Measurements from ENCODE around the gene DTL. TPM values are rescaled to one million over a fixed set of nuclear protein-coding genes. Genes with fewer than 3 reads are reported as not detected.
A peak's percentile ranks its signal among the peaks of the same experiment; 100 is the strongest.
"Not testable (repeated sequence)": the region's sequence is repeated elsewhere in the genome, so short reads cannot be mapped to it uniquely, and the experiment has no call there.

The DTL gene, protein sequence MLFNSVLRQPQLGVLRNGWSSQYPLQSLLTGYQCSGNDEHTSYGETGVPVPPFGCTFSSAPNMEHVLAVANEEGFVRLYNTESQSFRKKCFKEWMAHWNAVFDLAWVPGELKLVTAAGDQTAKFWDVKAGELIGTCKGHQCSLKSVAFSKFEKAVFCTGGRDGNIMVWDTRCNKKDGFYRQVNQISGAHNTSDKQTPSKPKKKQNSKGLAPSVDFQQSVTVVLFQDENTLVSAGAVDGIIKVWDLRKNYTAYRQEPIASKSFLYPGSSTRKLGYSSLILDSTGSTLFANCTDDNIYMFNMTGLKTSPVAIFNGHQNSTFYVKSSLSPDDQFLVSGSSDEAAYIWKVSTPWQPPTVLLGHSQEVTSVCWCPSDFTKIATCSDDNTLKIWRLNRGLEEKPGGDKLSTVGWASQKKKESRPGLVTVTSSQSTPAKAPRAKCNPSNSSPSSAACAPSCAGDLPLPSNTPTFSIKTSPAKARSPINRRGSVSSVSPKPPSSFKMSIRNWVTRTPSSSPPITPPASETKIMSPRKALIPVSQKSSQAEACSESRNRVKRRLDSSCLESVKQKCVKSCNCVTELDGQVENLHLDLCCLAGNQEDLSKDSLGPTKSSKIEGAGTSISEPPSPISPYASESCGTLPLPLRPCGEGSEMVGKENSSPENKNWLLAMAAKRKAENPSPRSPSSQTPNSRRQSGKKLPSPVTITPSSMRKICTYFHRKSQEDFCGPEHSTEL
- total RNA-seq, result 10 to 100 TPM; 59.6 to 60.7 TPM

DNA sequence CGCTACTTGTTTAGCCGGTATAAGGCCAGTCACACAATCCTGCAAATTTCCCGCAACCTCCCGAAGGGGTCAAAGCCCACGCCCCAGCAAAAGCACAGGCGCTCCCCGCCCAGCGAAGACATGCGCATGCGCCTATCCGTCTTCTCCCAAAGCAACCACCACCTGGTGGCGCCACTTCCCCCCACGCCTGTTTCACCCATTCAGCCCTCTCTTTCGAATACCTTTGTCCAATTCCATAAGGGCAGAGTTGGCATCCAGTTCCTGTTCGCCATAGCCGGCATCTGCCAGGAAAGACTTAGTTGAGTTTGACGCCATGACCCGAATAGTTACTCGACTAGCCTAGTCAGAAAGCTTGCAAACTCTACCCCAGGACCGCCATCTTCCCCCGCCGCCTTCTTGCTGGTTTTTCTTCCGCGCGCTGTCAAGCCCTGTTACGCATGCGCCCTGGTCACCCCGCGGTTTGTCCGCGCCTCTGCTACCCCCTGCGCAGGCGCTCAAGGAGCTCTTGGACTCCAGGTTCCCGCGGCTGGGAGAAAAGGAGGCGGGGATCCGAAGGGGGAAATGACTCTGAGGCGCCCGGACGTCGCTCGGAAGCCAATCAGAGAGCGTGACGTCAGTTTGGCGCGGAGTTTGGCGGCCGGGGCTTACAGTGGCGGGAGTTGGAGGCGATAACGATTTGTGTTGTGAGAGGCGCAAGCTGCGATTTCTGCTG lies at the start of gene DTL, which contains the start of gene INTS7:
Gene DTL, plus strand, starts transcription at position 626 of the 712 bp plus-strand sequence. CDS start 143 bp downstream, outside the sequence.
Gene INTS7, minus strand, starts transcription at position 435 of the 712 bp plus-strand sequence. Its CDS starts 120 bp downstream, at position 315.
- POLR2A ChIA-PET, result interaction anchor here (0.7 to 4.0 kb wide), 49 partner anchors 9 to 756 kb away, joined by 3 to 43 read pairs (median 4); partner anchors contain the start of genes ATF3, NEK2, NENF and NSL1
- H3K4me3 Mint-ChIP-seq, result peak within 1 kb of the TSS; percentile 98
- DNase-seq, result peak; percentile 99
- H3K9me3 Mint-ChIP-seq, result no peaks in the 10 kb centered on the region
- peaks cover 64% of the 10 kb centered on the region for H3K4me1 Mint-ChIP-seq
- H3K27ac Mint-ChIP-seq, result peak within 1 kb of the TSS; percentile 85
- no peaks in the 10 kb centered on the region for H3K27me3 Mint-ChIP-seq
- H3K36me3 Mint-ChIP-seq (ENCODE audit: low read depth), result peaks cover 50% of the 10 kb centered on the region
- CTCF ChIA-PET, result interaction anchor here (0.6 to 4.0 kb wide), 74 partner anchors 9 to 757 kb away, joined by 3 to 49 read pairs (median 4); partner anchors contain the start of genes ATF3, NEK2, NENF and PACC1

DNA sequence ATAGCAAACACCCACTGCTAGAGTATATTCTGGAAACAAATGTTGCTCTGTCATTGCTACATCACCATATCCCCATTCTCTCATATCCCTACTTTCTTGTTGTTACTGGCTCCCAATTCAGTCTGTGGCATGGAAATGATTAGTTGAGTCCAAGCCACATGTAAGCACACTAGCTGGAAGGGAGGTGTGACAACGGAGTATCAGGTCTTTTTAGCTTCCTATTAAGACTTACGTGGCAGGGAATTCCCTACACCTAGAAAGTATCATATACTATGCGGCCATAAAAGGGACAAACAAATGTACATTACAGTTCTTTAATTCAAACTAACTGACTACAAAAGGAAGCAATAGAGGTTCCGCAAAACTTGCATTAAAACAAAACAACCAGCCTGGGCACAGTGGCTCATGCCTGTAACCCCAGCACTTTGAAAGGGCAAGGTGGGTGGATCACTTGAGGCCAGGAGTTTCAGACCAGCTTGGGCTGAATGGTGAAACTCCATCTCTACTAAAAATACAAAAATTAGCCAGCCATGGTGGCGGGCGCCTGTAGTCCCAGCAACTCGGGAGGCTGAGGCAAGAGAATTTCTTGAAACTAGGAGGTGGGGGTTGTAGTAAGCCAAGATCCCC lies 48.8 kb upstream of the DTL start:
- Mint-ChIP-seq H3K4me1 (no peaks in the 10 kb centered on the region), H3K4me3 (no peak overlapping the region), H3K36me3 (ENCODE audit: low read depth) (peaks cover 38% of the 10 kb centered on the region), H3K27me3 (no peaks in the 10 kb centered on the region), H3K9me3 (no peaks in the 10 kb centered on the region), H3K27ac (no peak overlapping the region)
- ChIA-PET CTCF (no interaction called here), POLR2A (interaction anchor here (0.6 to 2.1 kb wide), 2 partner anchors 9 to 49 kb away, joined by 4 to 8 read pairs; partner anchors contain the start of genes DTL and INTS7)
- no peak for DNase-seq

DNA sequence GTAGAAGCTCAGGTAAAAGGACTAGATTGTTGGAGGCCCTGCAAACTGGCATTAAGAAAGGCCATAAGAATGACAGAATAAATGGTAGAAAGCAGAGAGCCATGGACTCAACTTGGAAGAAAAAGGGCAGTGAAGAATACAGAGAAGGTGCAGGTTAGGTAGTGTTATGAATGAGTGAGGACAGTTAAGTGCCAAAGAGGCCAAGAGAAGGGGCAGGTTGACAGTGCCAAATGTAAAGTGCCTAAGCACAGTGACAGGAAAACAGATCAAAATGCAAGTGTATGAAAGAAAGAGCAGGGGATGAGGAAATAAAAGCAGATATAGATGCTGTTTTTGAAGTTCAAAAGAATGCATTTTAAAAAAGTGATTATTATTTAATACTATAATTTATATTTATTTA lies 43.9 kb upstream of the DTL start:
- peaks cover 31% of the 10 kb centered on the region for H3K36me3 Mint-ChIP-seq (ENCODE audit: low read depth)

DNA sequence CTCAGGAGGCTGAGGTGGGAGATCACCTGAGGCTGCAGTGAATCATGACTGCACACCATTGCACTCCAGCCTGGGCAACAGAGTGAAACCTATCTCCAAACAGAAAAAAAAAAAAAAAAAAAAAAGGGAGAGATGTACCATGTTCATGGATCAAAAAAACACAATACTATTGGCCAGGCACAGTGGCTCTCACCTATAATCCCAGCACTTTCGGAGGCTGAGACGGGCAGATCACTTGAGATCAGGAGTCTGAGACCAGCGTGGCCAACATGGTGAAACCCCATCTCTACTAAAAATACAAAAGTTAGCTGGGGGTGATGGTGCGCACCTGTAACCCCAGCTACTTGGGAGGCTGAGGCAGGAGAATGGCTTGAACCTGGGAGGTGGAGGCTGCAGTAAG lies 38.1 kb upstream of the DTL start:
- POLR2A ChIA-PET, H3K27me3 Mint-ChIP-seq, H3K9me3 Mint-ChIP-seq, H3K4me3 Mint-ChIP-seq, H3K4me1 Mint-ChIP-seq, DNase-seq, H3K27ac Mint-ChIP-seq: not testable (repeated sequence)
- CTCF ChIA-PET, result interaction anchor here (0.7 kb wide), 1 partner anchor 222 kb away, joined by 4 read pairs; no protein-coding TSS in a partner anchor
- peaks cover 41% of the 10 kb centered on the region for H3K36me3 Mint-ChIP-seq (ENCODE audit: low read depth)

More for the DNA sequence above, 43.9 kb upstream of the DTL start:
- H3K4me3 Mint-ChIP-seq, result no peak overlapping the region
- ChIA-PET CTCF (interaction anchor here (0.8 to 1.3 kb wide), 2 partner anchors 21 to 293 kb away, joined by 3 to 4 read pairs; no protein-coding TSS in a partner anchor), POLR2A (no interaction called here)
- no peaks in the 10 kb centered on the region for H3K9me3 Mint-ChIP-seq
- DNase-seq, result no peak
- H3K27ac Mint-ChIP-seq, result no peak overlapping the region
- H3K27me3 Mint-ChIP-seq, result no peaks in the 10 kb centered on the region
- no peaks in the 10 kb centered on the region for H3K4me1 Mint-ChIP-seq

DNA sequence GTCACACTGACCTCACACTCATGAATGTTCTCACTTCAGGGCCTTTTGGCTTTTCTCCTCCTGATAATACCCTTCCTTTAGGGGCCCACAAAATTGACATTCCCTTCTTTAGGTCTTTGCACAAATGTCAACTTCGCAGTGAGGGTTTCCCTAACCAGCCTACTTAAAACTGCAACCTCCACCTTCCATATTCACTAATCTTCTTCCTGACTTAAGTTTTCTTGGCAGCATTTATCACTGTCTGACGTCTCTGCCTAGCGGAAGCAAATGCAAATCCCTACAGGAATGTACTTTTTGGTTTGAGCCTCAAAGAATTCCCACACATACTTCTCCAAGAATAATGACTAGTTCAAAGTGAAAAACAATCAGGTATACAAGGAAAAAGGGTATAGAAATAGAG lies 33.0 kb upstream of the DTL start:
- Mint-ChIP-seq H3K4me3 (no peak overlapping the region), H3K27ac (no peak overlapping the region), H3K27me3 (no peaks in the 10 kb centered on the region), H3K36me3 (ENCODE audit: low read depth) (peaks cover 45% of the 10 kb centered on the region), H3K4me1 (peaks cover 6% of the 10 kb centered on the region), H3K9me3 (no peaks in the 10 kb centered on the region)
- CTCF ChIA-PET, result interaction anchor here (0.7 to 1.5 kb wide), 3 partner anchors 10 to 454 kb away, joined by 3 to 4 read pairs (median 3); no protein-coding TSS in a partner anchor
- DNase-seq, result no peak
- POLR2A ChIA-PET, result no interaction called here

DNA sequence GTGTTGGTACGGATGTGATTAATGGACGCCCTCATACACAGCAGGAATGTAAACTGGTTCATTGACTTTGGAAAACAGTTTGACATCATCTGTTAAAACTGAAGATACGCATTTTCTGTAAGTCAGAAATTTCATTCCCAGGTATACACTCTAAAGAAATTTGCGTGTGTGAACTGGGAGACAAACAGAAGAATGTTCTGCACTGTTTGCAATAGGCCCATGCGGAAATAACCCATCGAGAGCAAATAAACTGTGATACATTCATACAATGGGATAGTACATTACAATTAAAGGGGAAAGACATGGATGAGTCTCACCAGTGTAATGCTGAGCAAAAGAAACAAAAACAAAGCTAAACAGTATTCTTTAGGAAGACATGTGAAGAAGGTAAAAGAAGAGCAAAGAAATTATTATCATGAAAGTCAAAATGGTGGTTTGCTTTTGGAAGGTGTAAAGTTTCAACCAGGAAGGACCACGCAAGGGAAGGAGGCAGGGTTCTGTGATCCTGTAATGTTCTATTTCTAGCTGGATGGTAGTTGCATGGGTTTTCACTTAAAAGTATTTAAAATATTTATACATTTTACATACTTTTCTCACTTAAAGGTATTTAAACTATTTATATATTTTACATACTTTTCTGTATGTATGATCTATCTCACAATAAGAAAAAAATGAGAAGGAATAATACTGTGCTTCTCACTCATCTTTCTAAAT lies 30.5 kb upstream of the DTL start:
- POLR2A ChIA-PET, result no interaction called here
- peaks cover 46% of the 10 kb centered on the region for H3K36me3 Mint-ChIP-seq (ENCODE audit: low read depth)
- DNase-seq, result no peak
- no peak overlapping the region for H3K4me3 Mint-ChIP-seq
- no peak overlapping the region for H3K27ac Mint-ChIP-seq
- no peaks in the 10 kb centered on the region for H3K9me3 Mint-ChIP-seq
- H3K4me1 Mint-ChIP-seq, result peaks cover 6% of the 10 kb centered on the region
- no peaks in the 10 kb centered on the region for H3K27me3 Mint-ChIP-seq
- CTCF ChIA-PET, result interaction anchor here (0.6 to 1.6 kb wide), 3 partner anchors 306 to 451 kb away, joined by 3 to 6 read pairs (median 5); no protein-coding TSS in a partner anchor

DNA sequence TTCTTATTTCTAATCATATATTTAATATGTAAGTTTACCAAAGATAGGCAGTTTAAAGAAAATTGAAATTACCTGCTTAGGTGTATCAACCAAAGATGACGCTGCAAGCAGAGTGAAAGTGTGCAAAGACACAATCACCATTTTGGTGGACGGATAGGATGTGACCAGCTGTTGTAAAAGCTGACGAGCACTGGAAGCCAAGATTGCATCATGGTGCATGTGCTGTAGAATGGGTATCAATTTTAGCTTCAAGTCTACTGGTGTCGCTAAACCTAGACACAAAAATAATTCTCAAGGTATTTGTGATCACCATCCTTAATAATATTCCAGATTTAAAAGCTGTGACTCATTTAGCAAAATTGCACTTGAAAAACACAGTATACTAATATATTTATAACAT lies 28.4 kb upstream of the DTL start:
- Mint-ChIP-seq H3K27ac (no peak overlapping the region), H3K27me3 (no peaks in the 10 kb centered on the region), H3K36me3 (ENCODE audit: low read depth) (peaks cover 43% of the 10 kb centered on the region), H3K9me3 (no peaks in the 10 kb centered on the region), H3K4me3 (no peak overlapping the region), H3K4me1 (peaks cover 6% of the 10 kb centered on the region)
- DNase-seq, result no peak
- ChIA-PET CTCF (interaction anchor here (1.1 kb wide), 1 partner anchor 28 kb away, joined by 3 read pairs; the partner anchor contains the start of genes DTL and INTS7), POLR2A (no interaction called here)

DNA sequence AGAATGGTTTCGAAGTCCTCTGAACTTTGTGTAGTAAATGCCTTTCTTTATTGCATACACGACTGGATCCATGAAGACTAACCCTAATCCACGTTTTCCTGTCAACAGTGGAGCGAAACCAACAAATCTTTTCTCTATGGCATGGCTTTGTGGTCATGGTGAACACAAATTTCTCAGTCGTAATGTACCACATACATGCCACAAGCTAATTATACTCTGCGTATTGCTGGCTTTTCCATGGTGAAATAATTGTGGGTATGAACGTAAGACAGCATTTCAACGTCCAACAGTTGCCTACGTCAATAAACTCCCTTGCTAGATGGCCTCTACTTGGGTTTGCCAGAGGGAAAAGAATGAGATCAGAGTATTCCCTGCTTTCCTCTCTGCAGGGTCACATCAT lies 27.7 kb upstream of the DTL start:
- no peaks in the 10 kb centered on the region for H3K27me3 Mint-ChIP-seq
- no peak overlapping the region for H3K4me3 Mint-ChIP-seq
- H3K9me3 Mint-ChIP-seq, result no peaks in the 10 kb centered on the region
- peaks cover 38% of the 10 kb centered on the region for H3K36me3 Mint-ChIP-seq (ENCODE audit: low read depth)
- no peak overlapping the region for H3K27ac Mint-ChIP-seq
- DNase-seq, result no peak
- POLR2A ChIA-PET, result no interaction called here
- H3K4me1 Mint-ChIP-seq, result peaks cover 5% of the 10 kb centered on the region
- CTCF ChIA-PET, result interaction anchor here (1.1 to 1.9 kb wide), 2 partner anchors 28 to 448 kb away, joined by 3 to 5 read pairs; partner anchors contain the start of genes DTL and INTS7

DNA sequence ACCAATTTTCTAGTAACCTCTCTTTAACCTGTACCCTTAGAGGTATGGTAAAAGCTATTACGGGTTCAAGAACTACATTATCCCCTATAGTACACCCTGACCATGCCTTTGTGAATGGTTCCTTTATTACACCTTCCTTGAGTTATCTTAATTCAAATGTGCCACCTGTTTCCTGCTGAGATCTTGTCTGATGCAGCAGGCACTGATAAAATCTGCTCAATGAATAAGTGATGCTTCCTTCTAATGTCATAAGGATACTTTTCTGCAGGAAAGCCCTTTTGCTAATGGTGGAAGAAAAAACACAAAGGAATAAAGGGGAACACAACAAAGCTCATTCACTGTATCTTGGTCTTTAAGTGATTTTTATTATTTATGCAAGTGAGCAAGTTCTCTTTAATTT lies 26.0 kb upstream of the DTL start:
- Mint-ChIP-seq H3K4me3 (no peak overlapping the region), H3K27ac (no peak overlapping the region), H3K9me3 (no peaks in the 10 kb centered on the region), H3K36me3 (ENCODE audit: low read depth) (peaks cover 35% of the 10 kb centered on the region), H3K4me1 (no peaks in the 10 kb centered on the region), H3K27me3 (no peaks in the 10 kb centered on the region)
- ChIA-PET POLR2A (interaction anchor here (2.0 kb wide), 1 partner anchor 26 kb away, joined by 11 read pairs; the partner anchor contains the start of genes DTL and INTS7), CTCF (interaction anchor here (1.0 to 1.9 kb wide), 8 partner anchors 17 to 446 kb away, joined by 3 to 8 read pairs (median 4); partner anchors contain the start of genes DTL and INTS7)
- no peak for DNase-seq

DNA sequence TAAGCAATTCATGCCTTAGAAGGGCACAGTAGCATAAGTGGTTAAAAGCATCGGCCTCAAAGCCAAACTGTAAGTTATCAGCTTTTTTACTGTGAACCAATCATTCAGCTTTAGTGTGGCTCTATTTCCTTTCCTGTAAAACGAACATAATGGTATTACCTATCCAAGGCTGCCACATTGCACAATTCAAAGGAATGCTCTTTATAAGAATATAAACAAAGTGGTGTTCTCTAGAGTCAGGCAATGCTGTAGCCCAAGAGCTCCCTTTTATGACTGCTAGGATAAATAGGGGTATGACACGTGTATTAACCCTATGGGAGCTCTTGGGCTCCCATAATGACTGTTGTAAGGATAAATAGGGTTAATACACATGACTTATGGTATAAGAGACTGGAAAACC lies 25.5 kb upstream of the DTL start:
- Mint-ChIP-seq H3K36me3 (ENCODE audit: low read depth) (peaks cover 34% of the 10 kb centered on the region), H3K9me3 (no peaks in the 10 kb centered on the region), H3K4me3 (no peak overlapping the region), H3K27me3 (no peaks in the 10 kb centered on the region), H3K27ac (no peak overlapping the region), H3K4me1 (no peaks in the 10 kb centered on the region)
- CTCF ChIA-PET, result interaction anchor here (1.0 to 1.7 kb wide), 7 partner anchors 17 to 446 kb away, joined by 3 to 8 read pairs (median 3); partner anchors contain the start of genes DTL and INTS7
- POLR2A ChIA-PET, result interaction anchor here (2.0 kb wide), 1 partner anchor 25 kb away, joined by 11 read pairs; the partner anchor contains the start of genes DTL and INTS7
- no peak for DNase-seq

DNA sequence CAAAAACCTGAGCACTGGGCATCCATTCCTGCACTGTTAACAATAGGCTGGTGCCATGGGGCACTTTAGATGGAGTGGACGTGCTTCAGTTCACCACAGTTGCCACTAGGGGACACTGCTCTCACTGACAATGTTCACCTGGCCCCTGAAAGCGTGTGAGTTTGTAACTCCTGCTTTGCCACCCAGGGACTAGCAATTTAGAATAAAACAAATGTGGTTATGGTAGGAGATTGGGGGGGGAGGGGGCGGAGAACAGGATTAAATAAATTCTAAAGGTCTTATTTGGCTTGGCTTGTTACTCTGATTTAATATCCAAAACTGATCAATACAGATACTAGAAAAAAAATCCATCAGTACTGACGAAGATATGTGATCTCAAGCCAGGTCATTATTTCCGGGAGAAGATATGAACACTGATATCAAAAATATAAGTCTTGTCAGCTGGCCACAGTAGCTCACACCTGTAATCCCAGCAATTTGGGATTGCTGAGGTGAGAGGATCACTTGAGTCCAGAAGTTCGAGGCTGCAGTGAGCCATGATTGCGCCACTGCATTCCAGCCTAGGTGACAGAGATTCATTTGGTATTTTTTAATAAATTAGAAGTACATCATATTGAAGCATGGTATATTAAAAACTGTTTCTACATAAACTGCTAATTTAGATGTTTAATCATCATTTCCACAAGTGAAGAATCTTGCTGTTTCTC lies 23.4 kb upstream of the DTL start:
- CTCF ChIA-PET, result interaction anchor here (1.1 to 3.3 kb wide), 10 partner anchors 10 to 445 kb away, joined by 3 to 21 read pairs (median 4); partner anchors contain the start of genes DTL, INTS7 and NEK2
- peak; percentile 72 for DNase-seq
- H3K27ac Mint-ChIP-seq, result no peak overlapping the region
- no peaks in the 10 kb centered on the region for H3K4me1 Mint-ChIP-seq
- POLR2A ChIA-PET, result no interaction called here
- no peaks in the 10 kb centered on the region for H3K27me3 Mint-ChIP-seq
- H3K4me3 Mint-ChIP-seq, result no peak overlapping the region
- H3K9me3 Mint-ChIP-seq, result no peaks in the 10 kb centered on the region
- peaks cover 39% of the 10 kb centered on the region for H3K36me3 Mint-ChIP-seq (ENCODE audit: low read depth)
